GM10248 (cell line): Measurements from ENCODE around the gene RGS6.
A peak's percentile ranks its signal among the peaks of the same experiment; 100 is the strongest.
"Not testable (repeated sequence)": the region's sequence is repeated elsewhere in the genome, so short reads cannot be mapped to it uniquely, and the experiment has no call there.

Source experiments
- CTCF ChIA-PET: fragments of 300-600 bp; sonication (Branson Sonifier 250); formaldehyde crosslinking; extraction: SDS; loops from one replicate; lab custom pipeline; 2021; ENCODE audit warnings: antibody characterized with exemption; lab: Yijun Ruan, JAX
- POLR2A ChIA-PET: fragments of 350-650 bp; sonication (Branson Sonifier 250); formaldehyde crosslinking; extraction: SDS; loops from one replicate; lab custom pipeline; 2020; ENCODE audit warnings: antibody characterized with exemption; lab: Yijun Ruan, JAX
- DNase-seq: peaks from one replicate; pipeline ENCODE4 v3.0.0; 2012; ENCODE audit errors: extremely low spot score
- CTCF ChIP-seq: IDR thresholded peaks from 2 replicates; pipeline ENCODE4 v1.5.1; 2012; ENCODE audit warnings: mild to moderate bottlenecking, low read depth; ENCODE audit errors: extremely low read depth, missing control alignments, control extremely low read depth

Gene RGS6

GRCh38 chr14:71932229-71932981, at the start of gene RGS6:
RGS6 (plus strand) TSS chr14:71932429.
- peak; percentile 68 for TF ChIP-seq CTCF
- POLR2A ChIA-PET = interaction anchor here (0.5 kb wide), 1 partner anchor 1204 kb away, joined by 4 read pairs; no protein-coding TSS in a partner anchor
- CTCF ChIA-PET = interaction anchor here (1.0 to 2.0 kb wide), 4 partner anchors 9 to 489 kb away, joined by 3 to 9 read pairs (median 5); no protein-coding TSS in a partner anchor
- DNase-seq = peak; percentile 58

GRCh38 chr14:71883094-71883493, 49.1 kb upstream of the RGS6 start:
- ChIA-PET POLR2A (no interaction called here), CTCF (interaction anchor here (1.7 kb wide), 1 partner anchor 9 kb away, joined by 4 read pairs; no protein-coding TSS in a partner anchor)
- TF ChIP-seq CTCF = no peak
- peak; percentile 20 for DNase-seq

- POLR2A ChIA-PET = no interaction called here
- no peak for TF ChIP-seq CTCF
- no peak for DNase-seq
- CTCF ChIA-PET = interaction anchor here (2.5 kb wide), 1 partner anchor 30 kb away, joined by 10 read pairs; no protein-coding TSS in a partner anchor
These were observed 46.9 kb upstream of the RGS6 start for GRCh38 chr14:71885301-71885700.

- DNase-seq, CTCF ChIA-PET: not testable (repeated sequence)
These were observed 44.4 kb upstream of the RGS6 start for GRCh38 chr14:71887802-71888201.

GRCh38 chr14:71890541-71890940, 41.7 kb upstream of the RGS6 start:
- POLR2A ChIA-PET = no interaction called here
- CTCF ChIA-PET = no interaction called here
- no peak for TF ChIP-seq CTCF
- no peak for DNase-seq

More at GRCh38 chr14:71887802-71888201, 44.4 kb upstream of the RGS6 start:
- POLR2A ChIA-PET = not testable (repeated sequence)

- ChIA-PET POLR2A (no interaction called here), CTCF (interaction anchor here (0.8 kb wide), 1 partner anchor 13 kb away, joined by 3 read pairs; no protein-coding TSS in a partner anchor)
- no peak for TF ChIP-seq CTCF
- no peak for DNase-seq
These were observed 41.0 kb upstream of the RGS6 start for GRCh38 chr14:71891185-71891584.

GRCh38 chr14:71891970-71892369, 40.3 kb upstream of the RGS6 start:
- no peak for TF ChIP-seq CTCF
- ChIA-PET CTCF (interaction anchor here (1.3 kb wide), 1 partner anchor 8 kb away, joined by 4 read pairs; no protein-coding TSS in a partner anchor), POLR2A (no interaction called here)
- DNase-seq = no peak
